Panc1 (cell line): ENCODE results near the gene POU2F1.

Experiments used
- CTCF ChIP-seq: fragments of 450-650 bp; IDR thresholded peaks from 2 replicates; pipeline ENCODE4 v1.5.1; 2017; ENCODE audit warnings: mild to moderate bottlenecking
- POLR2AphosphoS5 ChIP-seq: IDR thresholded peaks from 2 replicates; pipeline ENCODE4 v1.6.1; 2012; ENCODE audit warnings: mild to moderate bottlenecking, low read depth, low read length, moderate library complexity

GRCh38 chr1:167230437-167230836 lies 9.8 kb downstream of the POU2F1 start:
- TF ChIP-seq CTCF, result no peak
- TF ChIP-seq POLR2AphosphoS5, result no peak
